ENCODE data around the gene SERHL2.

GRCh38 chr22:42615092-42615859 lies 61.5 kb downstream of the SERHL2 start:
- TF ChIP-seq, protein P1, sequence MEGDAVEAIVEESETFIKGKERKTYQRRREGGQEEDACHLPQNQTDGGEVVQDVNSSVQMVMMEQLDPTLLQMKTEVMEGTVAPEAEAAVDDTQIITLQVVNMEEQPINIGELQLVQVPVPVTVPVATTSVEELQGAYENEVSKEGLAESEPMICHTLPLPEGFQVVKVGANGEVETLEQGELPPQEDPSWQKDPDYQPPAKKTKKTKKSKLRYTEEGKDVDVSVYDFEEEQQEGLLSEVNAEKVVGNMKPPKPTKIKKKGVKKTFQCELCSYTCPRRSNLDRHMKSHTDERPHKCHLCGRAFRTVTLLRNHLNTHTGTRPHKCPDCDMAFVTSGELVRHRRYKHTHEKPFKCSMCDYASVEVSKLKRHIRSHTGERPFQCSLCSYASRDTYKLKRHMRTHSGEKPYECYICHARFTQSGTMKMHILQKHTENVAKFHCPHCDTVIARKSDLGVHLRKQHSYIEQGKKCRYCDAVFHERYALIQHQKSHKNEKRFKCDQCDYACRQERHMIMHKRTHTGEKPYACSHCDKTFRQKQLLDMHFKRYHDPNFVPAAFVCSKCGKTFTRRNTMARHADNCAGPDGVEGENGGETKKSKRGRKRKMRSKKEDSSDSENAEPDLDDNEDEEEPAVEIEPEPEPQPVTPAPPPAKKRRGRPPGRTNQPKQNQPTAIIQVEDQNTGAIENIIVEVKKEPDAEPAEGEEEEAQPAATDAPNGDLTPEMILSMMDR (IDR thresholded peaks at IDR 0.05), result no peak
- peak in 1 of 2 donors; percentile 75 for TF ChIP-seq POLR2A (IDR thresholded peaks at IDR 0.05)

Measured in vagina (tissue), 2 donors.